ENCODE measurements around the gene GDPD1. TPM values are rescaled to one million over a fixed set of nuclear protein-coding genes. Genes with fewer than 3 reads are reported as not detected.

The GDPD1 gene
- polyA plus RNA-seq, 3 donors, result 0.50 to 1.6 (median 1.6) TPM

- WGBS (ENCODE audit: insufficient coverage), result no CpG with 5 or more reads among the region's 2 CpGs
- TF ChIP-seq CTCF (IDR thresholded peaks at IDR 0.05), result no peak
- no peak overlapping the region for H3K4me3 ChIP-seq (replicated peaks in 1 of 3; ENCODE audit: low read depth in 2 of 3, low read length in 3 of 3)
- Mint-ChIP-seq H3K4me1 (peaks cover 3% of the 10 kb centered on the region), H3K9me3 (peaks cover 0 to 2% (median 0%) of the 10 kb centered on the region in 7 donors), H3K36me3 (no peaks in the 10 kb centered on the region), H3K27me3 (ENCODE audit: low read depth in 3 of 3) (peaks cover 0 to 2% (median 0%) of the 10 kb centered on the region in 3 donors), H3K27ac (no peak overlapping the region), H3K4me3 (no peak overlapping the region)
- no peaks in the 10 kb centered on the region for H3K36me3 ChIP-seq (replicated peaks in 1 of 2; ENCODE audit: control insufficient read depth in 1 of 2, insufficient read depth in 2 of 2, low read length in 2 of 2)
- no peak overlapping the region for H3K4me2 ChIP-seq (replicated peaks; ENCODE audit: extremely low read depth, low read length, poor library complexity, severe bottlenecking)
- H2AFZ ChIP-seq (ENCODE audit: insufficient read depth, low read depth, low read length, poor library complexity, severe bottlenecking), result no peak overlapping the region
- no peaks in the 10 kb centered on the region for H3K9me3 ChIP-seq (replicated peaks in 1 of 2; ENCODE audit: control insufficient read depth in 1 of 2, insufficient read depth in 1 of 2, low read length in 2 of 2)
- no peak for DNase-seq
- no peaks in the 10 kb centered on the region for H3K4me1 ChIP-seq (ENCODE audit: control insufficient read depth in 1 of 2, insufficient read depth in 2 of 2, low read length in 2 of 2)
- intact Hi-C loops (cut with micrococcal nuclease), result no loop called here
- no peak overlapping the region for H3K27ac ChIP-seq (ENCODE audit: low read depth in 1 of 2, low read length in 2 of 2)
- no peaks in the 10 kb centered on the region for H3K27me3 ChIP-seq (ENCODE audit: control insufficient read depth in 2 of 2, insufficient read depth in 2 of 2, low read length in 2 of 2)
- H4K20me1 ChIP-seq (ENCODE audit: insufficient read depth, low read length), result no peaks in the 10 kb centered on the region
- no peak overlapping the region for H3K9ac ChIP-seq (ENCODE audit: insufficient read depth, low read length, poor library complexity, severe bottlenecking)
- H3K79me2 ChIP-seq (ENCODE audit: insufficient read depth, low read length), result no peaks in the 10 kb centered on the region
Observed at GRCh38 chr17:59238906-59239305, 18.6 kb downstream of the GDPD1 start.

- H3K27me3 ChIP-seq (ENCODE audit: control insufficient read depth in 2 of 2, insufficient read depth in 2 of 2, low read length in 2 of 2), result no peaks in the 10 kb centered on the region
- H2AFZ ChIP-seq (ENCODE audit: insufficient read depth, low read depth, low read length, poor library complexity, severe bottlenecking), result no peak overlapping the region
- no peak for DNase-seq
- no peak overlapping the region for H3K27ac ChIP-seq (ENCODE audit: low read depth in 1 of 2, low read length in 2 of 2)
- no peak overlapping the region for H3K9ac ChIP-seq (ENCODE audit: insufficient read depth, low read length, poor library complexity, severe bottlenecking)
- Mint-ChIP-seq H3K27ac (no peak overlapping the region), H3K4me1 (no peaks in the 10 kb centered on the region), H3K9me3 (no peaks in the 10 kb centered on the region), H3K4me3 (no peak overlapping the region), H3K36me3 (no peaks in the 10 kb centered on the region), H3K27me3 (ENCODE audit: low read depth in 3 of 3) (no peaks in the 10 kb centered on the region)
- WGBS (ENCODE audit: insufficient coverage), result 92% methylated on average over 4 of the region's 6 CpGs
- H3K79me2 ChIP-seq (ENCODE audit: insufficient read depth, low read length), result no peaks in the 10 kb centered on the region
- intact Hi-C loops (cut with micrococcal nuclease), result no loop called here
- H3K9me3 ChIP-seq (replicated peaks in 1 of 2; ENCODE audit: control insufficient read depth in 1 of 2, insufficient read depth in 1 of 2, low read length in 2 of 2), result no peaks in the 10 kb centered on the region
- H3K36me3 ChIP-seq (replicated peaks in 1 of 2; ENCODE audit: control insufficient read depth in 1 of 2, insufficient read depth in 2 of 2, low read length in 2 of 2), result no peaks in the 10 kb centered on the region
- no peak overlapping the region for H3K4me2 ChIP-seq (replicated peaks; ENCODE audit: extremely low read depth, low read length, poor library complexity, severe bottlenecking)
- H3K4me3 ChIP-seq (replicated peaks in 1 of 3; ENCODE audit: low read depth in 2 of 3, low read length in 3 of 3), result no peak overlapping the region
- H4K20me1 ChIP-seq (ENCODE audit: insufficient read depth, low read length), result no peaks in the 10 kb centered on the region
- TF ChIP-seq CTCF (IDR thresholded peaks at IDR 0.05), result no peak
- no peaks in the 10 kb centered on the region for H3K4me1 ChIP-seq (ENCODE audit: control insufficient read depth in 1 of 2, insufficient read depth in 2 of 2, low read length in 2 of 2)
Observed at GRCh38 chr17:59244081-59244480, 23.8 kb downstream of the GDPD1 start.

Data from CD14-positive monocyte (primary cell).